HG02571 (cell line): ENCODE results near the gene CDKN2D.
A peak's percentile ranks its signal among the peaks of the same experiment; 100 is the strongest.
"Not testable (repeated sequence)": the region's sequence is repeated elsewhere in the genome, so short reads cannot be mapped to it uniquely, and the experiment has no call there.

ENCODE experiments used
- ATAC-seq: cut with Tn5 transposase; IDR thresholded peaks from one replicate; pipeline ENCODE4 v1.9.1; 2021; ENCODE audit warnings: mild to moderate bottlenecking, moderate library complexity; ENCODE audit not compliant: unreplicated experiment

CDKN2D gene

DNA sequence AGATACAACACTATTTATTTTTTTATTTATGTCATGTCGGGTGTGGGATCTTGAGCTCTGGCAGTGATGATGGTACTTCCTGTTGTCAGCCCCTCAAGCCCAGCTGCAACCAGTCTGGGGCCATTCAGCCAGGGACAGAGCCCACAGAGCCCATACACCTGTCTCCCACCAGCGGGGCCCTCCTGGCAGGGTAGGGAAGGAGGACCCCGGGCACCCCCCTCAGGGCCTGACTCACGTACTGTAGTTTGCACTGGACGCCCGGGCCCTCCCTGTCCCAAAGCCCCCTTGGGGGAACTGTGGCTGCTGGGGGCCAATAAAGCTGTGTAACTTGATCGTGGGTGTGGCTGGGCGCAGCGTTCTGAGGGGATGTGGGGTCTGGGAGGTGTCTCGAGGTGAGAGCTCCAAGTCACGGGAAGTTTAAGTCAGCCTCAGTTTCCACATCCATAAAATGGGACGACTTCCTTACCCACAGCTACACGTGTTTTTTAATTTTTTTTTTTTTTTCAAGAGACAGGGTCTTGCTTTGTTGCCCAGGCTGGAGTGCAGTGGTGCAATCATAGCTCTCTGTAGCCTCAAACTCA is 15.6 kb downstream of the CDKN2D start:
- ATAC-seq = no peak

DNA sequence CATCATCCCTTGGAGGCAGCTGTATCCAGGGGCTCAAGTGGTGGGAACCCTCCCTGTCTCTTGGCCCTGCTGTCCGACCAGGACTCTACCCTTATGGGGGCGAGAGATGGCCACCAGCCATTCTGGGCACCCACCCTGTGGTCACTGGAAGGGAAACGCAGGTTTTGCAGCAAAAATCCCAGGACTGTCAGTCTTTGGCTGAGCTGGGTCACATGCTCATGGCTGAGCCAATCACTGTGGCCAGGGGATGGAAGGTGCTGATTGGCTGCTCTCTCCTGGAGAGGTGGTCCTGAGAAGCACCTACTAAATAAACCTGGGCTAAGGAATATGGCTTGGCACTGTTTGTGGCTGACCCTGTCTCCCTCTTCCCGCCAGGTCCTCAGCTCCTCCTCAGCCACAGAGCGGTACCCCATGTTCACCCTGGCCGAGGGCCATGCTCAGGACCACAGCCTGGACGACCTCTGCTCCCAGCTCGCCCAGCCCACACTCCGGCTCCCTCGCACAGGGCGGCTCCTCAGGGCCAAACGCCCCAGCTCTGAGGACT is 16.2 kb downstream of the CDKN2D start:
- ATAC-seq = no peak

DNA sequence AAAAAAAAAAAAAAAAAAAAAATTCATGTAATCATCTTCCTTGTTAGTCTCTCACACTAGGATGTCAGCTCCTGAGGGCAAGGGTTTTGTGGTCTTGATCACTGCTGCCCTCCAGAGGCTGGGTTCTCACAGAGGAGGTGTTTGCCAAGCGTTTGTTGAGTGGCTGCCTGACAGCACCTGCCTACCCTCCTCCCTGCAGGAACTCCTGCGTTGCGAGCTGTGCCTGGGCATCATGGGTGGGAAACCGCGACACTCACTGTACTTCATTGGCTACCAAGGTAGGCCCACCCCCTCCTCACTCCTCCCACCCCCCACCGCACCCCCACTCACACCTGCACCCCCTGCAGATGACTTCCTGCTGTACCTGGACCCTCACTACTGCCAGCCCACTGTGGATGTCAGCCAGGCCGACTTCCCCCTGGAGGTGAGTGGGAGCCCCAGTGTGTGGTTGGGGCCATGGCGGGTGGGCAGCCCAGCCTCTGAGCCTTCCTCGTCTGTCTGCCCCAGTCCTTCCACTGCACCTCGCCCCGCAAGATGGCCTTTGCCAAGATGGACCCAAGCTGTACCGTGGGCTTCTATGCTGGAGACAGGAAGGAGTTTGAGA is 17.0 kb downstream of the CDKN2D start:
- ATAC-seq = no peak

DNA sequence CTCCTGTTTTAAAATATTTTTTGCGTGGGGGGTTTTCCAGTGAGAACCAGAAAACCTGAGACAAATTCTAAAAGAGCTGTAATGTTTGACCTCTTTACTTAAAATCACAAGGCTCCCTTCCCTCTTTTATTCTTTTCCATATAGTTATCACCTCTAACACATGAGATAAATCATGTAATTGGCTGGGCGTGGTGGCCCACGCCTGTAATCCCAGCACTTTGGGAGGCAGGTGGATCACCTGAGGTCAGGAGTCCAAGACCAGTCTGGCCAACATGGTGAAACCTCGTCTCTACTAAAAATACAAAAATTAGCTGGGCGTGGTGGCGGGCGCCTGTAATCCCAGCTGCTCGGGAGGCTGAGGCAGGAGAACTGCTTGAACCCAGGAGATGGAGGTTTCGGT is 17.8 kb downstream of the CDKN2D start:
- ATAC-seq = not testable (repeated sequence)

DNA sequence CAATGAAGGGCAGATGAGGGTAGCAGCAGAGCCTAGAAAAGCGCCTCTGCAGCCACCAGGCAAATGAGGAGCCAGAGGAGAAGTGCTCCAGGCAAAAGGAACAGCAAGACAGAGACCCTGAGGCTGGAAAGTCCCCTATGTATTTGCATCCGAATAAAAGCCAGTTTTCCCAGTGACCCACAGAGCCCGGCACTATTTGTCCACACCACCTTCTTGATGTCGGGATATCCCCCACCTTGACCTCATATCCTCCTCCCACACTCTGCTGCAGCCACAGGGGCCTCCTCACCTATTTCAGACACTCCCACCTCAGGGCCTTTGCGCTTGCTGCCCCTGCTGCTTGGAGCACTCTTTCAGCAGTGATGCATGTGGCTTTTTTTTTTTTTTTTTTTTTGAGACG is 18.4 kb downstream of the CDKN2D start:
- ATAC-seq = no peak

DNA sequence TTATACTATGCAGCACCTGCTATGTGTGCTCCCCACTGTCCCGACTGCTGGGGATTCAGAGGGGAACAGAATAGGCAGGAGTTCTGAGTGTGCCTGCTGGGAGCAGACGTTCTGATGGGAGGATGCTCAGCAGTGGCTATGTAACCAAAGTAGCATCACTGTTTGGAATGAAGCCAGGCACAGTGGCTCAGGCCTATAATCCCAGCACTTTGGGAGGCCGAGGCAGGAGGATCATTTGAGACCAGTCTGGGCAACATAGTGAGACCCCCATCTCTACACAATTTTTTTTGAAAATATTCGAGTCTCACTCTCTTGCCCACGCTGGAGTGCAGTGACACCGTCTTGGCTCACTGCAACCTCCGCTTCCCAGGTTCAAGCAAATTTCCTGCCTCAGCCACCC is 19.0 kb downstream of the CDKN2D start:
- ATAC-seq = no peak

DNA sequence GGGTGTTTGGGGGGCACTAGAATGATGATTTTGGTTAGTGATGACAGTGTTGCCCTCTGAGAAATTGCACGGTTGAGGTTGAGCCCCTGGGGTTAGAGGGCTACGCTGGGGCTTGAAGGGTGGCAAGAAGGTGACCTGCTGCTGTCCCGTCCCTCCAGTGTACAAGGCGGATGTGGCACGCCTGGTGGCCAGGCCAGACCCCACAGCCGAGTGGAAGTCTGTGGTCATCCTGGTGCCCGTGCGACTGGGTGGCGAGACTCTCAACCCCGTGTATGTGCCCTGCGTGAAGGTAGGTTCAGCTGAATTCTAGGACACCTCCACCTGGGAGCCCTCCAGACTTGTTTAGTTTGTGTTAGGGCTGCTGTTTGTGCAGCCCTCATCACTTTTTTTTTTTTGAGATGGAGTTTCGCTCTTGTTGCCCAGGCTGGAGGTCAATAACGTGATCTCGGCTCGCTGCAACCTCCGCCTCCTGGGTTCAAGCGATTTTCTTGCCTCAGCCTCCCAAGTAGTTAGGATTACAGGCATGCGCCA is 20.0 kb downstream of the CDKN2D start:
- ATAC-seq = no peak

DNA sequence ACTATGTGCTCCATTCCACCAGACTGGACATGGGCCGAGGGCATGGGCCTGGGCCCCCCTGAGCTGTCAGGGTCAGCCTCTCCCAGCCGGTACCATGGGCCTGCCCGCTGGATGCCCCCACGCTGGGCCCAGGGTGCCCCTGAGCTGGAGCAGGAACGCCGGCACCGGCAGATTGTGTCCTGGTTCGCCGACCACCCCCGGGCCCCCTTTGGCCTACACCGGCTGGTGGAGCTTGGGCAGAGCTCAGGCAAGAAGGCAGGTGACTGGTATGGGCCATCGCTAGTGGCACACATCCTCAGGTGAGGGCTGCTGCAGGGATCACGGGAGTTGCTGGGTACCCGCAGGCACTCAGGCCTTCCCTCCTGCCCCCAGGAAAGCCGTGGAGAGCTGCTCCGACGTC is 22.0 kb downstream of the CDKN2D start:
- no peak for ATAC-seq

DNA sequence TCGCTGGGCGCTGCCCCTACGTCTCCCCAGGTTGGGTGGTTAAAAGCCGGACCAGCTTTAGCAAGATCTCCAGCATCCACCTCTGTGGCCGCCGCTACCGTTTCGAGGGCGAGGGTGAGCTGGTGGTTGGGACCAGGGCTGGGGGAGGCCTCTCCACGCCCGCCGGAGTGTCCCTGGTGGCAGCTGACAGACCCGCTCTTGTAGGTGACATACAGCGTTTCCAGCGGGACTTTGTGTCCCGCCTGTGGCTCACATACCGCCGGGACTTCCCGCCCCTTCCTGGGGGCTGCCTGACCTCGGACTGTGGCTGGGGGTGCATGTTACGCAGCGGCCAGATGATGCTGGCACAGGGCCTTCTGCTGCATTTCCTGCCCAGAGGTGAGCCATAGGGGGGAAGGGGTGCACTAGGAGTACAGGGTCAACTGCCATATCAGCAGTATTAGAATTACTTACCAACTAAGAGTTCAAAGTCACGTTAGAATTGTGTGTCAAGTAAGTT is 24.0 kb downstream of the CDKN2D start:
- ATAC-seq = no peak

DNA sequence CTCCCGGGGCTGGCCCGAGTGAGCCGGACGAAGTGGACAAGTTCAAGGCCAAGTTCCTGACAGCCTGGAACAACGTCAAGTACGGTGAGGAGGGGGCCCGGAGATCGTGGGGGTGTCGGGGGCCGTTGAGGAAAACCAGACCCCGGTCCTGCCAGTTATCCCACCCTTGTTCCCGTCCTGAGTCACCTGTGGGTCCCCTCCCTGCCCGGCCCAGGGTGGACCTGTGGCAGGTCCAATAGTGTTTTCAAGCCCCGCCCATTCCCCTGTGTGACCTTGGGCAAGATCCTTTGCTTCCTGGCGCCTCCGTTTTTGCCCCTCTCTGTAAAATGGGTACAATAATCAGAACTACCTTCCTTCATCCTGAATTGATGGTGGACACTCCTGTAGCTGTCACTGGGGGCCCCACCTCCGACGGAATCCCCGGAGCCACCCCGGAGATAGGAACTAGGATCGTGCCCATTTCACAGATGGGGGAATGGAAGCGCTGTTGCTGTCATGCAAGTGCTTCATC is 24.5 kb downstream of the CDKN2D start:
- peak; percentile 19 for ATAC-seq

DNA sequence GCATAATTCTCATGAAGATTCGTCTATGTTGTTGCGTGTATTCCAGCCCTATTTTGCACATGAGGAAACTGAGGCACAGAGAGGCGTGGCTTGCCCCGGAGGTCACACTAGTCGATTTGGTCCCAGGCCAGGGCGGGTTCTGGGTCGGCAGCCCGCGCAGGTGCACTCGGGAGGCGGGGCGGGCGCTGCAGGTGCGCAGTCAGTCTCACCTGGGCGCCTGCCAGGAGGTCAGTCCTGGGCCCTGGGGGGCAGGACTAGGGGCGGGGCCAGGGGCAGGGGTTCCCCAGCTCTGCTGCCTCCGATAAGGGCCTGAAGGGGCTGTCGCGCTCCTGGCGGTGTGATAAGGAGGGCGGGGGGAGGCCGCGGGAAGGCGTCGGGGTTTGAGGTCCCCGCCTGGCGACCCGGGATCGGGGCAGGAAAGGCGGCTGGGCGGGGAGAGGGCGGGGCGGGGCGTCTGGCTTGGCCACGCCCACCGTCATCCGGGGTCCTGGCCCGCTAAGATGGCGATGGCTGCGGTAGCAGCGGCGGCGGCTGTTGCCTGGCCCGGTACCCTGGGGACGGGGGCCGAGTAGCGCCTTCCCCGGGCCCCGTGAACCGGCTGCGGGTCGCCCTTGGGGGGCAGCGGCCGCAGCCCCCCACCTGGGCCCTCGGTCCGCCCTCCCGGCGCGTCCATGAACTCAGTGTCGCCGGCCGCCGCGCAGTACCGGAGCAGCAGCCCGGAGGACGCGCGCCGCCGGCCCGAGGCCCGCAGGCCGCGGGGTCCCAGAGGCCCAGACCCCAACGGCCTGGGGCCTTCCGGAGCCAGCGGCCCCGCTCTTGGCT is 25.1 kb downstream of the CDKN2D start, which contains the start of gene ATG4D:
ATG4D (plus strand) TSS at position 485 of the 822 bp plus-strand sequence; CDS start at position 672, 187 bp downstream.
- peak; percentile 59 for ATAC-seq

DNA sequence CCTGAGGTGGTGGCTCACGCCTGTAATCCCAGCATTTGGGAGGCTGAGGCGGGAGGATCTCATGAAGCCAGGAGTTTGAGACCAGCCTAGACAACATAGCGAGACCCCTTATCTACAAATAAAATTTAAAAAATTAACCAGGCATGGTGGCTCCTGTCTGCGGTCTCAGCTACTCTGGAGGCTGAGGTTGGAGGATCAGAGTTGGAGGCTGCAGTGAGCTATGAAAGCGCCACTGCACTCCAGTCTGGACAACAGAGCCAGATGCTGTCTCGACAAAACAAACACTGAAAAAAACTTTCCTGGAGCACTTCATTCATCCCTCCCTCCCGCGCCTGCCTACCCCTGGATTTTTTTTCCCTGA is 25.7 kb downstream of the CDKN2D start:
- ATAC-seq = no peak

DNA sequence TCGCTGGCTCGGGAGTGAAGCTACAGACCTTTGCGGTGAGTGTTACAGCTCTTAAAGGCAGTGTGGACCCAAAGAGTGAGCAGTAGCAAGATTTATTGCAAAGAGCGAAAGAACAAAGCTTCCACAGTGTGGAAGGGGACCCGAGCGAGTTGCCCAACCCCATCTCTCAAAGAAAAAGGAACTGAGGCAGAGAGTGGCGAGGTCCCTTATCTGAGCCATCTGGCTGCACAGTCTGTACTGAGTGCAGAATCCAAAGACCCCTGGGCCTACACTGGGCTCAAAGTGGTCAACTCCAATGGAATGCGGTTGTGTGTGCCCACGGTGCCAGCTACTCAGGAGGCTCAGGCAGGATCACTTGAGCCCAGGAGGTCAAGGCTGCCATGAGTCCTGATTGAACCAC is 29.8 kb downstream of the CDKN2D start:
- ATAC-seq = not testable (repeated sequence)

DNA sequence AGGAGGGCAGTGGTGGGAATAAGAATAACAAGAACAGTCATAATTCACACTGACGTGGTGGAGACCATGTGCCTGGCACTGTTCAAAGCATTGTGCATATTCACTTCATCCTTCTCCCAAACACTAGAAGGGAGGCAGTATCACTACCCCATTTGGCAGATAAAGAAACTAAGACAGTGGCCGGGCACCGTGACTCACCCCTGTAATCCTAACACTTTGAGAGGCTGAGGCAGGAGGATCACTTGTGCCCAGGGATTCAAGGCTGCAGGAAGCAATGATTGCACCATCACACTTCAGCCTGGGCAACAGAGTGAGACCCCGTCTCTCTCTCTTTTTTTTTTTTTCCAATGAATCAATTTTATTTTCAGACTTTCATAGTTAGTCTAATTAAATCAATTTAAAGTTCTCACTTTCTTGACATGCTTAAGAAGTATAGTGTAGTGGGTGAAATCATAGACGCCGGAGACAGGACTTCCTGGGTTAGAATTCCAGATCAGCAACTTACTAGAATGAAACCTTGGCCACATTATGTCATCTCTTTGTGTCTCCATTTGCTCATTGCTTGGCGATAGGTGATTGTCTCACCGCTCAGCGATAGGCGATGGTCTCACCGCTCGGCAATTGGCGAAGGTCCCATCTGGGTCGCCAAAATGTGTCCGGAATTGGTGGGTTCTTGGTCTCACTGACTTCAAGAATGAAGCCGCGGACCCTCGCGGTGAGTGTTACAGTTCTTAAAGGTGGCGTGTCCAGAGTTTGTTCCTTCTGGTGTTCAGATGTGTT is 30.4 kb downstream of the CDKN2D start:
- ATAC-seq = no peak

DNA sequence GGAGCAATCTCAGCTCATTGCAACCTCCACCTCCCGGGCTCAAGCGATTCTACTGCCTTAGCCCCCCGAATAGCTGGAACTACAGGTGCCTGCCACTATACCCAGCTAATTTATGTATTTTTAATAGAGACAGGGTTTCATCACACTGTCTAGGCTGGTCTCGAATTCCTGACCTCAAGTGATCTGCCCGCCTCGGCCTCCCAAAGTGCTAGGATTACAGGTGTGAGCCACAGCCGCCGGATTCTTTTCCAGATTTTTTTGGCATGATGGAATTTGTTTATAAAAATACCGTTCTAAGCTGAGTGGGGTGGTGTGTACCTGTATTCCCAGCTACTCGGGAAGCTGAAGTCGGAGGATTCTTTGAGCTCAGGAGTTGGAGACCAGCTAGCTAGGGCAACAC is 31.1 kb downstream of the CDKN2D start:
- no peak for ATAC-seq

DNA sequence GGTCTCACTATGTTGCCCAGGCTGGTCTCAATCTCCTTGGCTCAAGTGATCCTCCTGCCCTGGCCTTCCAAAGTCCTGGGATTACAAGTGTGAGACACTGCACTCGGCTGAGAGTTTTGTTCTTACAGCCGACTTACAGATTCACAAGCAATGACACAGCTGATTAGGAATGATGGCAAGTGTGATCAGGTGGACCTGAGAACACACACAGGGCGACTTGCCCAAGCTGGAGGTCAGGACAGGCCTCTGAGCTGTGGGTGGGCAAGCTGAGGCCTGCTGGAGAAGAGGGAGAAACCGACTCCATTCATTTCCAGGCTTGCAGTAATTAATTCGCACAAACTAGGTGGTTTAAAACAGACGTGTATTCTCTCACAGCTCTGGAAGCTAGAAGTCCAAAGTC is 33.2 kb downstream of the CDKN2D start:
- ATAC-seq = no peak

DNA sequence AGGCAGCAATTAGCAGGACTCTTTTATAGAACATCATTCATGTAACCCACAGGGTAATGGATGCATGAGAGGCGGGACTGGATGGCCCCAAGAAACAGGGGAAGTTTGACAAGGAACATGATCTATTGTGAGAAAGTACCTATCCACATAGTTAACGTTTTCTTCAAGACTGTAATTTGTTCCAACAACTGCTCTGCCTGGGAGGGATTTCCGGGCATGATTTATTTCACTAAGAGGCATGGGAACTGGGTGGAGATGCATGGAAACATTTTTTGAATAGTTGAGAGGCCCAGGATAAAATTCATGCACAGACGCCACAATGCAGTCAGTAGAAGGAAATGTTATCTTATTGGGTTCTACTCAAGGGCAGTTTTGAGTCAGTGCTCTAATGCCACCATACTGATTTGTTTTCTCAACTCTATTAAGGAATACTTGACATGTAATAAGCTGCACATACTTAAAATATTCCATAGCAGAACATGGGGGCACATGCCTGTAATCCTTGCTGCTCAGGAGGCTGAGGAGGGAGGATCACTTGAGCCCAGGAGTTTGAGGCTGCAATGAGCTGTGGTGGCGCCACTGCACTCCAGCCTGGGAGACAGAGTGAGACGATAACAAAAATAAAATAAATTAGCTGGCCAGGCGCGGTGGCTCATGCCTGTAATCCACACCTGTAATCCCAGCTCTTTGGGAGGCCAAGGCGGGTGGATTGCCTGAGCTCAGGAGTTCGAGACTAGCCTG is 35.0 kb downstream of the CDKN2D start:
- no peak for ATAC-seq

DNA sequence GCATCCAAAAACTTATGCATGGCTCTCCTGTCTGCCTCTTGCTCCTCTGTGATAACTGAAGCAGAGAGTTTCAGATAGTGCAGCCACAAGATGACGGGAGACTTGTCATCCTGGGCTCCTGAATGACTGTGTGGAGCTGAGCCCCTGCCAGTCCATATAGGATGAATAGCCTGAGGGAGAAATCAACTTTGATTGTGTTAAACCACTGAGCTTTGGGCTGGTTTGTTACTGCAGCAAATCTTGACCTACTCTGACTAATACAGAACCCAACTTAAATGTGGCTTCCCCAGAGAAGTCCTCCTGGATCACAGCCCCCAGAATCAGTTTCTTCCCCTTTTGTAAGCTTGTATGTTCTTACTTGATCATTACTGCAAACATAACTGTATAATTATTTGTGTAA is 36.3 kb downstream of the CDKN2D start:
- ATAC-seq = no peak

DNA sequence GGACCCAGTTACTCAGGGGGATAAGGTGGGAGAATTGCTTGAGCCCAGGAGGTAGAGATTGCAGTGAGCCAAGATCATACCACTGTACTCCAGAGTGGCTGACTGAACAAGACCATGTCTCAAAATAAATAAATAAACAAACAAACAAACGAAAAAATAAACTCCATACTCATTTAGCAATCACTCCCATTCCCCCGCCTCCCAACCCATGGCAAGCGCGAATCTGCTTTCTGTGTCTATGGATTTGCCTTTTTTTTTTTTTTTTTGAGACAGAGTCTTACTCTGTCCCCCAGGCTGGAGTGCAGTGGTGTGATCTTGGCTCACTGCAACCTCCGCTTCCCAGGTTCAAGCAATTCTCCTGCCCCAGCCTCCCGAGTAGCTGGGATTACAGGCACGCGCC is 41.9 kb downstream of the CDKN2D start:
- ATAC-seq = not testable (repeated sequence)

DNA sequence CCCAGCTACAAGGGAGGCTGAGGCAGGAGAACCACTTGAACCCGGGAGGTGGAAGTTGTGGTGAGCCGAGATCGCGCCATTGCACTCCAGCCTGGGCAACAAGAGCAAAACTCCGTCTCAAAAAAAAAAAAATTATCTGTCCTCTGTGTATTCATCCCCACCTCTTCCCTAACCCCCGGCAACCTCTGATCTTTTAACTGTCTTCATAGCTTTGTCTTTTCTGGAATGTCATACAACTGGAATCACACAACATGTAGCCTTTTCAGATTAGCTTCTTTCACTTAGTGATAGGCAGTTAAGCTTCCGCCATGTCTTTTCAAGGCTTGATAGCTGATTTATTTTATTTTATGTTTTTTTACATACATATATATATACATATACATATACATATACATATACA is 43.1 kb downstream of the CDKN2D start:
- ATAC-seq = no peak
